Measurements from ENCODE around the gene HIBCH.
"Not testable (repeated sequence)": the region's sequence is repeated elsewhere in the genome, so short reads cannot be mapped to it uniquely, and the experiment has no call there.

The HIBCH gene

DNA sequence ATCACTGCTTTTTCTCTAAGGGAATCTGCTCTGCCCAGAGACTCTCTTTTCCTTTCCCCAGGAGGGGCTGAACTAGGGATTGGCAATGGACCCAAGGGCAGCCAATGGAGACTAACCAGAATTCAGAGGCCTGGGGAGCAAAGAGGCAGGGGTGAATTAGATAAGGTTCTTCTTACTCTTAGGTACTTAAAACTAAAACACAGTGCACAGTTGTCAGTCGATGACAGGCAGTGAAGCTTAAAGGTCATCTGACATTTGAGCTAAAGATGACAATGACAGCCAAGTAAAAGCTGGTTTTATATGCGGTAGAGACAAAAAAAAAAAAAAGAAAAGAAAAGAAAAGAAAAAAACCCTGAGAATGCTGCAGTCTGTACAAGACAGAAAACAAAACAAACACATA is 57.8 kb downstream of the HIBCH start:
- TF ChIP-seq POU2F2 (IDR thresholded peaks at IDR 0.05; ENCODE audit: low read depth, low read length) (no peak), PAX5 (IDR thresholded peaks at IDR 0.05; ENCODE audit: insufficient read depth, low read length, severe bottlenecking) (no peak), POLR2A (IDR thresholded peaks at IDR 0.05; ENCODE audit: low read depth, low read length) (no peak), TAF1 (IDR thresholded peaks at IDR 0.05; ENCODE audit: low read depth, low read length) (no peak), POLR2AphosphoS5 (IDR thresholded peaks at IDR 0.05; ENCODE audit: low read depth, low read length) (no peak), SPI1 (IDR thresholded peaks at IDR 0.05; ENCODE audit: low read depth, low read length) (no peak)
- DNase-seq (ENCODE audit: insufficient read length, low spot score): no peak
- no peak for FAIRE-seq

DNA sequence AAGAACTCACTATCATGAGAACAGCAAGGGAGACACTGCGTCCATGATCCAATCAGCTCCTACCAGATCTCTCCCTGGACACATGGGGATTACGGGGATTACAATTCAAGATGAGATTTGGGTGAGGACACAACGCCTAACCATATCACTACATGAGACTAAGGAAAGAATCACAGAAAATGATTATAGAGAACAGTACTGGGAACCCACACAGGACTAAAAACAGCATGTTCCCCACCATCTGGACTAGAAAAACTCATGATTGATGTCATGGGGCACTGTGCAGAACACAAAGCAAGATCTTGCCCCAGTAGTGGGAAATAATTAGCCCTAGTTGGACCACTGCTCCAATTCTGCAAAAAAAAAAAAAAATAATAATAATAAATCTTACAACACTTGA is 63.5 kb downstream of the HIBCH start:
- FAIRE-seq: no peak
- TF ChIP-seq POU2F2 (IDR thresholded peaks at IDR 0.05; ENCODE audit: low read depth, low read length): no peak
- TF ChIP-seq POLR2A (IDR thresholded peaks at IDR 0.05; ENCODE audit: low read depth, low read length): no peak
- no peak for TF ChIP-seq SPI1 (IDR thresholded peaks at IDR 0.05; ENCODE audit: low read depth, low read length)
- TF ChIP-seq POLR2AphosphoS5 (IDR thresholded peaks at IDR 0.05; ENCODE audit: low read depth, low read length): no peak
- no peak for TF ChIP-seq PAX5 (IDR thresholded peaks at IDR 0.05; ENCODE audit: insufficient read depth, low read length, severe bottlenecking)
- TF ChIP-seq TAF1 (IDR thresholded peaks at IDR 0.05; ENCODE audit: low read depth, low read length): no peak
- DNase-seq (ENCODE audit: insufficient read length, low spot score): no peak

DNA sequence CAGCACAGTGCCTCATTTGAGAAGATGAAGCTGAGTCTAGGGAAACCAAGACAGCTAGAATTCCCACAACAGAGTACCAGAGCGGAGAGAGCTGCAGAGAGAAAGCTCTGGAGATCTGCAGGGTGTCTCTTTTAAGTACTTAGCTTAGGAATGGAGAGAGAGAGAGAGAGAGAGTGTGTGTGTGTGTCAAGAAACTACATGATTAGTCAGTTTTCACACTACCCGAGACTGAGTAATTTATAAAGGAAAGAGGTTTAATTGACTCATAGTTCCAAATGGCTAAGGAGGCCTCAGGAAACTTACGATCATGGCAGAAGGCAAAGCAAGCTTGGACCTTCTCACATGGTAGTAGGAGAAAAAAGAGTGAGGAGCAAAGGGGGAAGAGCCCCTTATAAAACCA is 64.0 kb downstream of the HIBCH start:
- no peak for DNase-seq (ENCODE audit: insufficient read length, low spot score)
- TF ChIP-seq POU2F2 (IDR thresholded peaks at IDR 0.05; ENCODE audit: low read depth, low read length) (no peak), SPI1 (IDR thresholded peaks at IDR 0.05; ENCODE audit: low read depth, low read length) (no peak), TAF1 (IDR thresholded peaks at IDR 0.05; ENCODE audit: low read depth, low read length) (no peak)
- FAIRE-seq: no peak

DNA sequence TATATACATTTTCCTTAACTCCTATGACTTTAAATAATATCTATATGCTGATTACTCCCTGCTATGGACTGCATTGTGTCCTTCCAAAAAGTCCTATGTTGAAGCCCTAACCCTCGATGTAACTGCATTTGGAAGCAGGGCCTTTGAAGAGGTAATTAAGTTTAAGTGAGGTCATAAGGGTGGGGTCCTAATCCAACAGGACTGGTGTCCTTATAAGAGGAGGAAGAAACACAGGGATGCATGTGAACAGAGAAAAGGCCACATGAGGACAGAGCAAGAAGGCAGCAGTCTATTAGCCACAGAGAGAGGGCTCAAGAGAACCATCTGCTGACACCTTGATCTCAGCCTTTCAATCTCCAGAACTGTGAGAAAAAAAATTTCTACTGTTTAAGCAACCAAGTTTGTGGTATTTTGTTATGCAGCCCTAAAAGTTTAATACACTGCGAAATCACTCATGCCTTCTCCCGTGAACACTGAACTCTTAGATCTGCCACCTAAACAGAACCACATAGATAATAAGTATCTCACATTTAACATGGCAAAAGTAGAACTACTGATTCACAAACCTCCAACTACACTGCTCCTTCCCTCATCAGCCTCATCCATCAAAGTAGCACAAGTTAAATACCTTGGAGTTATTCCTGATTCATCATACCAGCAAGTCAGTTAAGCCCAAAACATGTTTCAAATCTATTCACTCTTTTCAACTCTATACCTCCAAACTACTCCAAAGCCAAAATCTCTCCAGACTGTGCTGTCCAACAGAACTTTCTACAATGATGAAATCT is 65.4 kb downstream of the HIBCH start:
- no peak for DNase-seq (ENCODE audit: insufficient read length, low spot score)
- TF ChIP-seq POLR2A (IDR thresholded peaks at IDR 0.05; ENCODE audit: low read depth, low read length): no peak
- TF ChIP-seq POU2F2 (IDR thresholded peaks at IDR 0.05; ENCODE audit: low read depth, low read length): no peak
- TF ChIP-seq PAX5 (IDR thresholded peaks at IDR 0.05; ENCODE audit: insufficient read depth, low read length, severe bottlenecking): no peak
- TF ChIP-seq POLR2AphosphoS5 (IDR thresholded peaks at IDR 0.05; ENCODE audit: low read depth, low read length): no peak
- TF ChIP-seq TAF1 (IDR thresholded peaks at IDR 0.05; ENCODE audit: low read depth, low read length): no peak
- no peak for TF ChIP-seq SPI1 (IDR thresholded peaks at IDR 0.05; ENCODE audit: low read depth, low read length)
- no peak for FAIRE-seq

DNA sequence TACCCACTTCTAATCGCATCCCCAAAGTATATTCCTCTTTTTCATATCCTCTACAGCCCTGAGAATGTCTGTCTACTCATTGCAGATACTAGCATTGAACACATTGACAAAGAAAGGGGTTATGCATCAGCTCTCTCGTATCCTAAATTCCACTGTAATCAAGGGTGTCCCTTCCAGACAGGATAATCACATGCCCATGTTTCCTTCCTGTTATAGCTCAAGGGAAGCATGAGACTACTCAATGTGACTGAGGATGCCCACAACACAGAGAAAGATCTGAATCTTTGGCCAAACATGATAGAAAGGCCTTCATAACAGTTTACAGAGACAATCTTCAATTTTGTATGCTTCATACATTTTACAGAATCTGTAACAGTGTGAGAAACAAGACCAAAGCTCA is 69.2 kb downstream of the HIBCH start:
- FAIRE-seq (no peak), DNase-seq (ENCODE audit: insufficient read length, low spot score) (no peak)
- TF ChIP-seq PAX5 (IDR thresholded peaks at IDR 0.05; ENCODE audit: insufficient read depth, low read length, severe bottlenecking) (no peak), POLR2AphosphoS5 (IDR thresholded peaks at IDR 0.05; ENCODE audit: low read depth, low read length) (no peak), SPI1 (IDR thresholded peaks at IDR 0.05; ENCODE audit: low read depth, low read length) (no peak), TAF1 (IDR thresholded peaks at IDR 0.05; ENCODE audit: low read depth, low read length) (no peak), POLR2A (IDR thresholded peaks at IDR 0.05; ENCODE audit: low read depth, low read length) (no peak), POU2F2 (IDR thresholded peaks at IDR 0.05; ENCODE audit: low read depth, low read length) (no peak)

DNA sequence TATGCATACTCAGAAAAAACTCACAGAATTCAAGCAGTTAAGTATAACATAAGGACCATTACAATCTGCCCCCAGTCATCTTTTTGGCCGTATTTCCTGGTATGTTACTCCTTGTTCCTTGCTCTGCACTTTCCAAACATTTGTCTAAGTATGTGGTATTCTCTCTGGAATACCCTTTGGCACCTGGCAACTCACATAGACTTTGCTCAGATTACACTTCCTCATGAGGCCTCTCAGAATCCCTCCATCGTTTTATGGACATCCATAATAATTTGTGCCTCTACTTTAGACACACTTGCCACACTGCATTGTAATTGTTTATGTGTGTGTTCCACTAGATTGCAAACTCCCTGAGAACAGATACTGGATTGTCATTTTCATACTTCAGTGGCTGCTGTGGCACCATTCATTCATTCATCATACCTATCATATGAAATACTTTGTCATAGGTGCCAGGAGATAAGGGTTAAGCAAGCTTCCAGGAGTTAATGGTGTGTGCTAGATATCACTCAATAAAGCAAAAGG is 84.0 kb downstream of the HIBCH start:
- no peak for TF ChIP-seq POLR2A (IDR thresholded peaks at IDR 0.05; ENCODE audit: low read depth, low read length)
- TF ChIP-seq POU2F2 (IDR thresholded peaks at IDR 0.05; ENCODE audit: low read depth, low read length): no peak
- TF ChIP-seq POLR2AphosphoS5 (IDR thresholded peaks at IDR 0.05; ENCODE audit: low read depth, low read length): no peak
- TF ChIP-seq SPI1 (IDR thresholded peaks at IDR 0.05; ENCODE audit: low read depth, low read length): no peak
- no peak for TF ChIP-seq PAX5 (IDR thresholded peaks at IDR 0.05; ENCODE audit: insufficient read depth, low read length, severe bottlenecking)
- no peak for TF ChIP-seq TAF1 (IDR thresholded peaks at IDR 0.05; ENCODE audit: low read depth, low read length)
- DNase-seq (ENCODE audit: insufficient read length, low spot score): no peak
- FAIRE-seq: no peak

DNA sequence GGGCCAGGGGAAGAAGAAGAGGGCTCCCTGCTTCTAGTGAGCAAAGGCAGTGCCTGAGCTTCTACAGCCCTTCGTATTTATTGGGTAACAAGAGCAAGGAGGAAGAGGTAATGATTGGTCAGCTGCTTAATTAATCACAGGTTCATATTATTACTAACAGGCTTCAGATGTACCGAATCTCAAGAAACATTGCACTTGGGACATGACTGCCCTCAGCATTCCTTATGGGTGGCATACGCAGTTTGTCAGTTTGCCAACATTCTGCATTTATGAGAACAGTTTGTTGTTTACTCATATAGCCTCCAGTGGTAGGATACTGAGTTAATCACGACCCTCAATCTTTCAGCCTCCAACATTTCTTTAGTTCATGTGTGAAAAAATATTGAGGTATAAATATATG is 84.5 kb downstream of the HIBCH start:
- no peak for FAIRE-seq
- TF ChIP-seq TAF1 (IDR thresholded peaks at IDR 0.05; ENCODE audit: low read depth, low read length): no peak
- TF ChIP-seq SPI1 (IDR thresholded peaks at IDR 0.05; ENCODE audit: low read depth, low read length): no peak
- TF ChIP-seq POLR2A (IDR thresholded peaks at IDR 0.05; ENCODE audit: low read depth, low read length): no peak
- TF ChIP-seq POLR2AphosphoS5 (IDR thresholded peaks at IDR 0.05; ENCODE audit: low read depth, low read length): no peak
- TF ChIP-seq POU2F2 (IDR thresholded peaks at IDR 0.05; ENCODE audit: low read depth, low read length): no peak
- no peak for TF ChIP-seq PAX5 (IDR thresholded peaks at IDR 0.05; ENCODE audit: insufficient read depth, low read length, severe bottlenecking)
- DNase-seq (ENCODE audit: insufficient read length, low spot score): no peak

DNA sequence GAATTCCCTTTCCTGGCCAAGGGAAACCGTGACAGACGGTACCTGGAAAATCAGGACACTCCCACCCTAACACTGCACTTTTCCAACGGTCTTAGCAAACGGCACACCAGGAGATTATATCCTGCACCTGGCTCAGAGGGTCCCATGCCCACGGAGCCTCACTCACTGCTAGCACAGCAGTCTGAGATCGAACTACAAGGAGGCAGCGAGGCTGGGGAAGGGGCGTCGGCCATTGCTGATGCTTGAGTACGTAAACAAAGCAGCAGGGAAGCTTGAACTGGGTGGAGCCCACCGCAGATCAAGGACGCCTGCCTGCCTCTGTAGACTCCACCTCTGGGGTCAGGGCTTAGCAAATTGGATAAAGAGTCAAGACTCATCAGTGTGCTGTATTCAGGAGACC is 95.6 kb downstream of the HIBCH start:
- DNase-seq (ENCODE audit: insufficient read length, low spot score); FAIRE-seq: not testable (repeated sequence)

DNA sequence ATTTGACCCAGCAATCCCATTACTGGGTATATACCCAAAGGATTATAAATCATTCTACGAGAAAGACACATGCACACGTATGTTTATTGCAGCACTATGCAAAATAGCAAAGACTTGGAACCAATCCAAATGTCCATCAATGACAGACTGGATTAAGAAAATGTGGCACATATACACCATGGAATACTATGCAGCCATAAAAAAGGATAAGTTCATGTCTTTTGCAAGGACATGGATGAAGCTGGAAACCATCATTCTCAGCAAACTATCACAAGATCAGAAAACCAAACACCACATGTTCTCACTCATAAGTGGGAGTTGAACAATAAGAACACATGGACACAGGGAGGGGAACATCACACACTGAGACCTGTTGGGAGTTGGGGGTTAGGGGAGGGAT is 96.9 kb downstream of the HIBCH start:
- DNase-seq (ENCODE audit: insufficient read length, low spot score); FAIRE-seq: not testable (repeated sequence)

DNA sequence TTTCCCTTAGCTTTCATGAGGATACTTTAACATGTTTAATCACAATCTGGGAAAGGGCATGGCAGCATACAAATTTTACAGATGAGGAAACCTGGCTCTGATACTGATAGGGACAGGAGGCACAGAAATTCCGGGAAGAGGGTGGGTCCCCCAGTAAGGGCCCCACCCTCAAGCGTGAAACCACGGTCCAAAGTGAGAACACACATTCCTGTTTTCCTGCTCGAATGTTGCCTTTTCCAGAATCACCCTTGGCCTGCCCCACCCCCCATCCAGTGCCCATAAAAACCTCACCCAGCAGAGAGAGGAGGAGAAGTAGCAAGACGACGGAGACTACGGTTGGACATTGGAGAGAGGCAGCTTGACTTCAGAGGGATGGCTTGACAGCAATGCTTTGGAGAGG is 98.2 kb downstream of the HIBCH start:
- DNase-seq (ENCODE audit: insufficient read length, low spot score) (no peak), FAIRE-seq (no peak)
- no peak for TF ChIP-seq POU2F2 (IDR thresholded peaks at IDR 0.05; ENCODE audit: low read depth, low read length)
- TF ChIP-seq PAX5 (IDR thresholded peaks at IDR 0.05; ENCODE audit: insufficient read depth, low read length, severe bottlenecking): no peak
- TF ChIP-seq TAF1 (IDR thresholded peaks at IDR 0.05; ENCODE audit: low read depth, low read length): no peak
- no peak for TF ChIP-seq POLR2A (IDR thresholded peaks at IDR 0.05; ENCODE audit: low read depth, low read length)
- TF ChIP-seq POLR2AphosphoS5 (IDR thresholded peaks at IDR 0.05; ENCODE audit: low read depth, low read length): no peak
- TF ChIP-seq SPI1 (IDR thresholded peaks at IDR 0.05; ENCODE audit: low read depth, low read length): no peak

Measured in GM12891 (cell line).